Subcutaneous preadipocyte (primary cell): ENCODE data around the gene NDUFA13. TPM values are rescaled to one million over a fixed set of nuclear protein-coding genes. Genes with fewer than 3 reads are reported as not detected.

Experiments
- total RNA-seq: library from RNA; depleted of rRNA; stranded (reverse); fragments of >200 nt; gene quantifications from 2 replicates; pipeline ENCODE4 v1.2.3, GENCODE V29; 2012

NDUFA13 gene
- total RNA-seq: 140 and 223 TPM in 2 replicates

DNA sequence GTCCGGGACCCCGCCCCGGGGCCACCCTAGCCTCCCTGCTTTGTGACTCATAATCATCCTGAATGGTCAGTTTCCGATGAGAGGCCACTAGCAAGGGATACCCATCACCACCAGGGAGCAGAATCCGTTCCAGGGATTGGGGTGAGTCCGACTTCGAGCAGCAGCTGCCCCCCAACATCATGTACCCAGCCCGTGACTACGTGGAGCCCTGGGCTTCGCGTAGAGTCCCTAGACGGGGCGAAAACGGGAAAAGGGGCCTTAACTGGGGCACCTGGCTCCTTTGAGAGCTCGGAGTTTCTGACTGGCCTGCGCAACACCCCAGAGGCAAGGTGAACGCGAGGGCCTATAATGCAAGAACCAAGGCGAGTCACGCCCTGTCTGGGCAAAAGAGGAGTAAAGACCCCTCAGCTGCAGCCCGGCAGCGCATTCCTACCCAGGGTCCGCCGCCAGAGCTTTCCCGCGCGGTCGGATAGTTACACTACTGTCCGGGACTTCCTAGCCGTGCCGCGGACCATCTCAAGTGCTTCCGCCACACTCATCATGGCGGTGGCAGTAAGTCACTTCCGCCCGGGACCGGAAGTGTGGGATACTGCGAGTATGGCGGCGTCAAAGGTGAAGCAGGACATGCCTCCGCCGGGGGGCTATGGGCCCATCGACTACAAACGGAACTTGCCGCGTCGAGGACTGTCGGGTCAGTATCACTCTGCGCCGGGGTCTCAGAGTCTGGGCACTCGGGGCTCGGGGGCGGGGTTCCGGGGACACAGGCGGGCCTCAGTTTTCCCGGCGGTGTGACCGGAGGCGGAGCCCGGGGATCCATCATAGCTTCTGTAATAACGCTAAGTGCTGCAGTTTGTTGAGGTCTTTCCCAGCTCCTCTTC, at the start of gene NDUFA13:
NDUFA13 (plus strand) TSS at position 584 of the 878 bp plus-strand sequence; CDS start at position 598, 14 bp downstream.

DNA sequence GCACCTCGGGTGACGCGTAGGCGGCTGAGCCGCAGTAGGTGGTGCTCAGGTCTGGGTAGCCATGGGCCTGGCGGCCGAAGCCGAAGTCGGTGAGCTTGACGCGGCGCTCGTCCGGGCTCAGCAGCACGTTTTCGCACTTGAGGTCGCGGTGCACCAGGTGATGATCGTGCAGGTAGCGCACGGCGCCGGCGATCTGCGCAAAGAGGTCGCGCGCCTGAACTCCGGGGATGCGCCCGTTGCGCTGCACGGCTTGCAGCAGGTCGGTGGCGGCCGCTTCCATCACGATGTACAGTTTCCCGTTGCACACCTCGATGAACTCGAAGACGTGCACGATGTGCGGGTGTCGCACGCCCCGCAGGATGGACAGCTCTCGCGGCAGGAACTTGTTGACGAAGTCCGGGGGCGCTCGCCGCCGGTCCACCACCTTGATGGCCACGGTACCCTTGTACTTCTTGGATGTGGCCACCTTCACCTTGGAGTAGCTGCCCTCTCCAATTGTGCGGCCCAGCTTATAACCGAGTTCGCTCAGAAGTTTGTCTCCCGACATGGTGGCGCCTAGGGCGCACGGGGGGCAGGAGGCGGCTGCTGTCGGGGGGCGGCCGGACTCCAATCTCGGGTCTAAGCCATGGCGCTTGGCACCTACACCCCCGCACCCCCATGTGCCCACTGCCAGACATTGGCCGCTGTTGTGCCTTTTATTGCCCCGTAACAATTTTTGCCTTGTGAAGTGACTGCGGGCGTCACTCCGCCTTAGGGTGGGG, 964 bp upstream of the NDUFA13 start, which contains the start of gene TSSK6:
TSSK6 (minus strand) TSS at position 668 of the 761 bp plus-strand sequence; CDS start at position 547, 121 bp downstream.

DNA sequence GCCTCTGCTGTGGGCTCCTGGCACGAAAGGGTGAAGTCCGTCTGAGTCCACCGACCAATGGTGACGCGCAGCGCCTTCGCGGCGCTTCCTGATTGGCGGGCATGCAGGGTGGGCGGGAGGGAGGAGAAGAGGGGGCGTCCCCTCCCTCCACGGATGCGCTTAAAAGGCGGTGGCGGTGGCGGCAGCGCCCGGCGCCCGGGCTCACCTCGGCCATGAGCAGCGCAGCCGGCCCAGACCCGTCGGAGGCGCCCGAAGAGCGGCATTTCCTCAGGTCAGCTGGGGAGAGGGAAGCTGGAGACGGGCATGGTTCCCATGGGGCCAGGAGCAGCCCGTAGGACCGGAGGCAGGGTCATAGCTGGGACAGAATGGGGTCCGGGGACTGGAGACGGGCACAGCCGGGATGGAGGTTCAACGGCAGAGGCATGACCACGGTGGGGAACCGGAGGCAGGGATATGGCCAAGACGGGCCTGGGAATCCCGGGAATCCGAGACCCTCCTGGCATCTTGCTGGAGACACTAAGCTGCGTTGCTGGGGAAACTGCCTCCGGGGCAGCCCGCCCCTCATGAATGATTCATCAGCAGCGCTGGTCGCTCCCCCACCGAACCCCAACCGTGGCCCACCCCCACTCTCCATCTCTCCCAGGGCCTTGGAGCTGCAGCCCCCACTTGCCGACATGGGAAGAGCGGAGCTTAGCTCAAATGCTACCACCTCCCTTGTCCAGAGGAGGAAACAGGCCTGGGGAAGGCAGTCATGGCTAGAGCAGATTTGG, 12.9 kb downstream of the NDUFA13 start, which contains the start of gene YJEFN3:
YJEFN3 (plus strand) TSS at position 191 of the 770 bp plus-strand sequence; CDS start at position 213, 22 bp downstream.

DNA sequence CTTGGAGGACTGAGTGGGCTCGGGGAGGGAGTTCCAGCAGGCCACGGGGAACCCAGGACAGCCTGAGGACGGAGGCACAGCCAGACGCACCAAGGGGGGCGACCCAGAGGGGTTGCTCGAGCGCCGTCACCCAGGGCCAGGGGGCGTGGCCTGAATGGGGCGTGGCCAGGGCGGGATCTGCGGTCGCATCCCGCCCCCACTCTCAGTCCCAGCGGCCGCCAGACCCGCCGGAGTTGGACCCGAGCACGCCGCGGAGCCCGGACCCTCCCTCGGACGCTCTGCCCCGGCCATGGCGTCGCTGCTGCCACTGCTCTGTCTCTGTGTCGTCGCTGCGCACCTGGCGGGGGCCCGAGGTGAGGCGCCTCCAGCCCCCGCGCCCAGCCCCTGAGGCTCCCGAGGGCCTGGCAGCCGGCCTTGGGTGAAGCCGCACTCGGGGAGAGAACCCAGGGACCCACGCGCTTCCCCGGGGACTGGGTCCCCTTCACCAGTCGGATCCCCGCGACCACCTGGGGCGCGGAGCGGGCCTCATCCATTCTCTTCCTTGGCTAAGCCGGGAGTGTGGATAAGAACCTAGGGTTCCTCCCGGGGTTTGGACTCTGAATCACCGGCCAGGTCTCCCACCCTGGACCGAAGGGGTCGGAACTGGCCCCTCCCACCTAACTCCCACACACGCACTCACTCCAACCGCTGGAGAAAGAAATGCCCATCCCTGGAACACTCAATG, 22.2 kb downstream of the NDUFA13 start, which contains the start of gene CILP2:
CILP2 (plus strand) TSS at position 205 of the 724 bp plus-strand sequence; CDS start at position 290, 85 bp downstream.

Other genes starting within 250 kb of the NDUFA13 start
- gene TM6SF2, start 242.9 kb upstream of the NDUFA13 start, total RNA-seq: 0.20 TPM in 1 of 2 replicates, not detected in the other
- gene SUGP1, start 195.7 kb upstream of the NDUFA13 start, total RNA-seq: 22.8 and 28.5 TPM in 2 replicates
- 33.8 and 39.1 TPM in 2 replicates for gene MAU2, start 195.4 kb upstream of the NDUFA13 start, total RNA-seq
- 50.0 and 71.4 TPM in 2 replicates for gene GATAD2A, start 110.5 kb upstream of the NDUFA13 start, total RNA-seq
- gene TSSK6, start 677 bp upstream of the NDUFA13 start, total RNA-seq: 2.2 and 2.7 TPM in 2 replicates
- gene YJEFN3, start 12.7 kb downstream of the NDUFA13 start, total RNA-seq: under 0.01 and 0.20 TPM in 2 replicates
- gene CILP2, start 22.0 kb downstream of the NDUFA13 start, total RNA-seq: 0.78 and 1.1 TPM in 2 replicates
- 3.3 and 5.5 TPM in 2 replicates for gene PBX4, start 102.5 kb downstream of the NDUFA13 start, total RNA-seq
- 1.1 and 2.2 TPM in 2 replicates for gene LPAR2, start 112.0 kb downstream of the NDUFA13 start, total RNA-seq
- 3.3 and 7.2 TPM in 2 replicates for gene GMIP, start 127.4 kb downstream of the NDUFA13 start, total RNA-seq
- gene ATP13A1, start 147.5 kb downstream of the NDUFA13 start, total RNA-seq: 55.9 and 59.0 TPM in 2 replicates
- 7.0 and 9.2 TPM in 2 replicates for gene ZNF101, start 152.6 kb downstream of the NDUFA13 start, total RNA-seq
- gene ZNF14, start 216.9 kb downstream of the NDUFA13 start, total RNA-seq: 3.3 and 3.7 TPM in 2 replicates